SK-N-DZ (cell line): ENCODE measurements around the gene NUP85.
"Not testable (repeated sequence)": the region's sequence is repeated elsewhere in the genome, so short reads cannot be mapped to it uniquely, and the experiment has no call there.

Experiments used
- DNase-seq: peaks from one replicate; pipeline ENCODE4 v3.0.0-alpha.2; 2015; ENCODE audit warnings: low spot score

Gene NUP85

GRCh38 chr17:75241143-75241430 is 35.6 kb downstream of the NUP85 start:
- no peak for DNase-seq

DNA sequence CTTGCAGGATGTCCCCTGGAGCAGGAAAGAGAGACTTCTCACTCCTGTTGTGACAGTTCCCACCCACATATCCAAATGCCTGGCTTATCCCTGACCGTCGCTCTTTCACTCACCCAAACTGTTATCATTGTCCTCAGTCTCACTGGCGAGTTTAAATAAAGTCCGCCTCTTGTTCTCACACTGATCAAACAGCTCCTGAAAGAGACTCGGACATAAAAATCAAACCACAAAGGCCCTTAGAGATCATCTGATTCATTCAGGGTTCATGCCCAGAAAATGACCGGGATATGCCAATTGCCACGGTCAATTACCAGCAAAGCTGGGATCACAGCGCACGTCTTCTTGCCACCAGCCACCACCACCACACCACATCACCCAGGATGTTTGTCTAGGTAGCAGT is 36.0 kb downstream of the NUP85 start:
- DNase-seq = no peak

DNA sequence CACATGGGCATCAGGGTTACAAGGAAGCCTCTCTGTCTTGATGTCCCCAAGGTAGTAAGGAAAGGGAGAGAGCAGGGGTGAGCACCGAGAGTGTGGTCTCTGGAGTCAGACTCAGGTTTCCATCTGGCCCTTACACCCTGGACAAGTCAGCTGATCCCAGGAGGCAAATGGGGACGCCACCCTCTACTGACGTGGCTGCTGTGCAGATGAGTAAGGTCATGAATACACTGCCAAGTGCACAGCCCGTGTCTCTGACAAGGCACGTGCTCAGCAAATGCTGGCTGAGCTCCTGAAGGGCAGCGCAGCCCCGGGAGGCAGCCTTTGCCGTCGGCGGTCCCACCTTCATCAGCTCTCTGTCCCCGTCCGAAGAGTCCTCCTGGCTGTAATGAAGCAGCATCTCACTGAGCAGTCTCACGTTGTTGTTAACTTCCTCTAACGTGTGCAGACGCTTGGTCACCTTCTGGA is 36.5 kb downstream of the NUP85 start:
- DNase-seq = no peak

DNA sequence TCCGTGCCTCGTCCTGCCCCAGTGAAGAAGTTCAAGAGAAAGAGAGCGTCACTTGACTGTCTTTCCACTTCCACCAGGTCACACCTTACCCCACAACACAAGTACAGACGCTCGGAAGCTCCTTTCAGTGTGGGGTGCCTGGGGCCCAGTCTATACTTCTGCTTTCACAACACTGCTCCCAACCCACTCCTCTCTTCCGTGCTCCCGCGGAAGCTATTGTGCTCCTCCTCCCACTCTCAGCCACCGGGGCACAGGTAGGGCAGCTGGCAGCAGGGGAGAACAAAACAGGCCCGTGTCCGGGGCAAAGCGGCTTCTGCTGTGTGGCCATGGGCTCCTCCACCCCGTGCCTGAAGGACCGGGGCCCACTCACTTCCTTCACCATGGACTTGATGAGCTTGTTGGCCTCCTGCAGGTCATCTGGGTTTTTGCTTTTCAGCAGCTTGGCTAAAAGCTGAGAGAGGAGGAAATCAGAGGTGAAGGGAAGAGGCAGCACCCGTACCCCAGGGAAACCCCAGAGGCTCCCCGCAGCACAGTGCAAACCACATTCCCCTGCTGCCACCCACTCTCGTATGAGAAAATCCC is 37.1 kb downstream of the NUP85 start:
- DNase-seq = no peak

DNA sequence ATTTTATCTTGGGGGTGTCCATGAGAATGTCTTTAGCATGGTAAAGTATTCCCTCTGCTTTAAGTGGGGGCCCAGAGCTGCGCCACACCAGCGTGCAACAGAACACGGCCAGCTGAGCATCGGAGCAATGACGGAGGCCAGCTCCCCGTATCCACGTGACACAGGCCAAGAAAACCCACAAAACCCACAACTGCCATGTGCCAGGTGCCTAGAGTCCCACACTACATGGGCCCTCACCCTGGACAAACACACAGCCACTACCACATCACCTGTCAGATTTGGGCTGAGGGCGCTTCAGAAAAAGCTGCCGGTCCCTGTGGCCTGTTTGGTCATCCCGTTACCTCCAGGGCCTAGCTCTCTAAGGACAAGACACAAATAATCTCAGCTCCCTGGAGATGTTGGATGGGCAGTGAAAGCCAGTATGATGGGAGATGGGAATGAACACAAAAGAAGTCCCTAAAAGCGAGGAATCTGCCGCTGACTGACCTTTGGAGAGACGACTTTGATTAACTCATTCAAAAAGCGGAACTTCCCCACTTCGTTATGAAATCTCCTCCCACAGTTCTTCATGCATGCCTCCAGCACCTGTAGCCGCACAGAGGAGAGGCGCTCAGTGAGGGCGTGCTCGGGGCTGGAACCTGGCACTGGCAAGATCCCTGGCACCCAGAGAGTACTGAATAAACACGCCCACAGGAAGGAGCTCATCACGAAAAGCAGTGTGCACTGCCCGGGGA is 38.8 kb downstream of the NUP85 start:
- no peak for DNase-seq

DNA sequence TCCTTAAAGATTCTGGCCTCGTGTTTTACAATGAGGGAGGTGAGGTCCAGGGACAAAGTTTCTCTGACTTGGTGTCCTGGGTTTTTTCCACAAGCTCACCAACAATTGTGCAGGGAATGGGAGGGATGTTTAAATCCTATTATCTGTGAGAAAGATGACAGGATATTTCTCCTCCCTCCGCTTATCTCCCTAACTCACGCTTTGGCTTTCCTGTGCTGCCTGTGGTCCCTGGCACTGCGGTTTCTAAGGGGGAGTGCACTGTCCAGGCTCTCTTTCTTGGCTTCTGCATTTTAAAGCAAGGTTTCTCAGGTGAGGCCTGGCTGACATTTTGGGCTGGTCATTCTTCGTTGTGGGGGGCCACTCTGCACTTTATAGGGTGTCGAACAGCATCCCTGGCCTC is 39.5 kb downstream of the NUP85 start:
- no peak for DNase-seq

DNA sequence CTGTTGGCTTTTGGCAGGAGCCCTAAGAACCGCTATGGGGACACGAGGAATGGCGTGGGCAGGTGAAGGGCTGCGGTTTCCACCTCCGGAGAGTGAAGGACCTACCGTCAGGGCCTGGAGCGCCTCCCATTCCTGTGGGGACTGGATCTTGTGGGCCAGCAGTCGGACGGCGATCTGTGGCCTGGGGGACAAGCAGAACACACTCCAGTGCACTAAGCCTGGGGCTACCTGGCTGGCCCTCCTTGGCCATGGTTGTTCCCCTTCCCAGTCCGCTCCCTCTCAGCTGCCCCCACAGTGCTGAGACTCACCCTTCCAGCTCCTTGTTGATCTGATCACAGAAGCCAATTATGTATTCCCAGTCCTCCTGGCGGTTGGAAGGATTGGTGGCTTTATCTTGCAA is 40.9 kb downstream of the NUP85 start:
- DNase-seq = no peak

- DNase-seq = no peak
These were observed 44.1 kb downstream of the NUP85 start for GRCh38 chr17:75249564-75249963.

DNA sequence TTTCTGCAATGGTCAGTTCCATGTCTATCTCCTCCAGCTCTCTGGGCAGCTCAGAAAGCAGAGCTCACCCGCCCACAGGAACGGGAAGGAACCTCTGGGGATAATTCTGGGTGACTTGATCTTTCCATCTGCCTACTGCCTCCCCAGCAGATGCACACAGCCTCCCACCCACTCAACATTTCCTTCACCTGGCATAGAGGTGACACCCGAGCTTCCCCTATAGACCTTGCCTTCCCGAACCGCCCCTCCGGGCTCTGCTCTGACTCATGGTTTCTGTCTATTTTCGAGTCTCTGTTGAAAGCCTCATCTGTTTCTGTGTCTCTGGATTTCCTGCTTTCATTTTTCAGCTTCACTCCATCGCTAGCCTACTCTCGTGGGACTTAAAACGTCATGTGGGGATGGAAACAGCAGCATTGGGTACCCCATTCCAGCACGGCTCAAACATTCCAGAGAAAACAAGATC is 44.6 kb downstream of the NUP85 start:
- DNase-seq = no peak

- no peak for DNase-seq
These were observed 46.7 kb downstream of the NUP85 start for GRCh38 chr17:75252039-75252816.

DNA sequence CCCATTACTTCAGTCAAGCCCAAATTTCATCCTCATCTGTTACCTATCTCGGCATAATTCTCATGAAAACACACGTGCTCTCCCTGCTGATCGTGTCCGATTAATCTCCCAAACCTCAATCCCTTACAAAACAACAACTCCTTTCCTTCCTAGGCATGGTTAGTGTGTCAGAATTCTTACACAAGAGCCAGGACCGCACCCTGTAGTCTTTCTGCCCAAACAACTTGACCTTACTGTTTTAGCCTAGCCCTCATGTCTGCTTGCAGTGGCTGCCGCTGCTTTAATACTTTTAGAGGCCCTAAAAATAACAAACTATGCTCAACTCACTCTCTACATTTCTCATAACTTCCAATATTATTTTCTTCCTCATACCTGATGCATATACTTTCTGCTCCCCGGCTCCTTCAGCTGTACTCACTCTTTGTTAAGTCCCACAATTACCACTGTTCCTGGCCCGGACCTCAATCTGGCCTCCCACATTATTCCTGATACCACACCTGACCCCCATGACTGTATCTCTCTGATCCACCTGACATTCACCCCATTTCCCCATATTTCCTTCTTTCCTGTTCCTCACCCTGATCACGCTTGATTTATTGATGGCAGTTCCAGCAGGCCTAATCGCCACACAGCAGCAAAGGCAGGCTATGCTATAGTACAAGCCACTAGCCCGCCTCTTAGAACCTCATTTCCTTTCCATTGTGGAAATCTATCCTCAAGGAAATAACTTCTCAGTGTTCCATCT is 50.6 kb downstream of the NUP85 start:
- DNase-seq = not testable (repeated sequence)

- DNase-seq = not testable (repeated sequence)
These were observed 51.7 kb downstream of the NUP85 start for GRCh38 chr17:75257228-75257627.

- DNase-seq = no peak
These were observed 55.3 kb downstream of the NUP85 start for GRCh38 chr17:75260641-75261335.

DNA sequence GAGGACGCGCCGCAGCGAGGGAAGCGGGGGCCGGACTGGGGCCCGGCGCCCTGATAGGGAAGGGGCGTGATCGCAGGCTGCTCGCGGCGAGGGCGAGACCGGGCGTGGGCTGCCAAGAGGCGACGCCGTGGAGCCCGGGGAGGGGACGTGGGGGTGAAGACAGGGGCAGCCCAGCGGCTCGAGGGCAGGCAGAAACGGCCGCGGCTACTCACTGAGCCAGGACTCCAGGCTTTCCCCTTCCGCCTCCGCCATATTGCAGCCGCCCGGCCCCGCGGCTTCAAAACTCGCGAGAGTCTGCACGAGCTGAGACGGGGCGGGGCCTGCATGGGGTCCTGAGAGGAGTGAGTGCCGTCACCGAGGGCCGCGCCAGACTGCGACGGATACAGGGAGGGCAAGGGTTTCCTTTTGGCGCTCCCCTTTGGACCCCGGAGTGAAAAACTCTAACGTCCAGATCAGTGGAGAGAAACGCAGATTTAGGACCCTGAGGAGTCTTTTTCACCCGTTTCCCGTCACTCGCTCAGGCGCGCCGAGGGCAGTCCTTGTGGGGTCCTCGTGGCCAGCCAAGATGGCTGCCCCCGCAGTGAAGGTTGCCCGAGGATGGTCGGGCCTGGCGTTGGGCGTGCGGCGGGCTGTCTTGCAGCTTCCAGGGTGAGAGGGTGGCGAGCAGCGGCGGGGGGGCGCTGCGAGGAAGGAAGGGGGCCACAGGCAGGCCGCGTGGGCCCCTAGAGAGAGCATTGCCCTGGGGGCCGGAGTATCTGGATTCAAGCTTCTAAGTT is 56.0 kb downstream of the NUP85 start, which contains the start of the genes GGA3 and MRPS7:
Gene GGA3 (minus strand): TSS at position 271 of the 776 bp plus-strand sequence. CDS start 19 bp downstream, at position 252.
Gene MRPS7 (plus strand): TSS at position 544 of the 776 bp plus-strand sequence. CDS start 22 bp downstream, at position 566.
- DNase-seq = peak; percentile 95

DNA sequence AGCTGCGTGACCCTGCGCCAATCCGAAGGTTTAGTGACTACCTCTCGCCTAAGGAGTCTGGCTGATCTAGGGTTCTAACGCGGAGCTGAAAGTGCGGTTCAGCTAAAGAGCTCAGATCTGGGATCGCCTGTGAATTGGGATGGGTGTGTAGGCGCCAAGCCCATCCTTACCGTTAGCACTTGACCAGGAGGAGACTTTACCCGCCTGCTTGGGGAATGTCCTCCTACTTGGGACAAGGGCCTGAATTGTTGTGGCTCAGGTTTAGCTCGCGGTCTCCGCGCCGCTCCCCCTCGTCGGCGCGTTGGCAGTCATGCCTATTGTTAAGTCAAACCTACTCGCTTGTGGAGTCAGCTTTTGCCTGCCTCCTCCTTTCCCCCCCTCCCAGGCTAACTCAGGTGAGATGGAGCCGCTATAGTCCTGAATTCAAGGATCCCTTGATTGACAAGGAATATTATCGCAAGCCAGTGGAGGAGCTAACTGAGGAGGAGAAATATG is 56.7 kb downstream of the NUP85 start:
- no peak for DNase-seq

GRCh38 chr17:75263055-75263454 is 57.6 kb downstream of the NUP85 start:
- DNase-seq = no peak

- no peak for DNase-seq
These were observed 60.3 kb downstream of the NUP85 start for GRCh38 chr17:75265614-75266315.

- DNase-seq = no peak
These were observed 61.1 kb downstream of the NUP85 start for GRCh38 chr17:75266316-75267152.

DNA sequence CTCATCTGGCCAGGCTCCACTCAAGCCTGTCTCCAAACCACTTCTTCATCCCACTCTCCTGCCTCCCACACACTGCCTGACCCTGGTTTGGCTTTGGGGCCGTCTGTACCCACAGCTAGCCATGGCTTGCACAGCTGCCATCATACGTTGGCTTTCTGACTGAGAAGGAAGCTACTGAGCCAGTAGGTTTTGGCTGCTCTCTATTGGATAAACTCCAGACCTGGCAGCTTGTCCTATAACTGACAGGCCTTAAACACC is 61.6 kb downstream of the NUP85 start:
- no peak for DNase-seq
